Ovary (tissue), 9 donors: ENCODE measurements around the gene CSNK1G1. TPM values are rescaled to one million over a fixed set of nuclear protein-coding genes. Genes with fewer than 3 reads are reported as not detected.

Experiments used
- DNase-seq, 5 donors: peaks; one replicate each; pipeline ENCODE4 v3.0.0-alpha.2; 2019 to 2020
- H3K27ac ChIP-seq, 2 donors: fragments of 200-600 bp; one replicate each; pipeline versions ENCODE4 v1.5.1 to v1.8.0; 2019 to 2022
- H3K27me3 ChIP-seq: fragments of 200-600 bp; one replicate; pipeline ENCODE4 v1.8.0; 2022
- H3K36me3 ChIP-seq: fragments of 200-600 bp; sonication (generic); one replicate; pipeline ENCODE4 v1.5.1; 2019
- H3K4me1 ChIP-seq: one replicate; pipeline ENCODE4 v1.8.1; 2013; ENCODE audit warnings: mild to moderate bottlenecking, moderate library complexity; ENCODE audit not compliant: insufficient read depth
- H3K4me3 ChIP-seq: fragments of 200-600 bp; sonication (generic); one replicate; pipeline ENCODE4 v1.5.1; 2017
- H3K9me3 ChIP-seq, 2 donors: fragments of 200-600 bp in 1 of 2; sonication (generic) in 1 of 2; one replicate each; pipeline versions ENCODE4 v1.5.1 to v1.8.1; 2013 to 2019; ENCODE audit warnings: mild to moderate bottlenecking in 1 of 2, moderate library complexity in 1 of 2
- CTCF ChIP-seq, 3 donors: fragments of 450-650 bp in 2 of 3; fragments of 200-600 bp in 1 of 3; IDR thresholded peaks; one replicate each; pipeline versions ENCODE4 v1.5.1 to v1.8.0; 2016 to 2022; ENCODE audit warnings: antibody characterized with exemption in 3 of 3, mild to moderate bottlenecking in 1 of 3
- EP300 ChIP-seq: sonication (generic); formaldehyde crosslinking; IDR thresholded peaks from one replicate; pipeline ENCODE4 v1.6.1; 2017; ENCODE audit warnings: antibody characterized with exemption
- POLR2A ChIP-seq: fragments of 450-650 bp; IDR thresholded peaks from one replicate; pipeline ENCODE4 v1.6.1; 2017; ENCODE audit warnings: antibody characterized with exemption, mild to moderate bottlenecking, moderate library complexity
- WGBS, 3 donors: extraction: QIAGEN DNeasy Blood & Tissue Kit in 1 of 3; methylation state at CpG; one replicate each; pipeline versions ENCODE4 v1.1.5 to v1.1.7; 2013 to 2017; 5-methylcytosine and 5-hydroxymethylcytosine counted together
- intact Hi-C, 4 donors: fragments of 100-400 bp; cut with DNase I; formaldehyde crosslinking; loops; one replicate each; pipeline versions ENCODE4 v1.11.0 to v1.15.1; 2022 to 2023
- polyA plus RNA-seq, 2 donors: library from polyadenylated mRNA; stranded (reverse); fragments of 200-250 nt in 1 of 2; fragments of 350-450 nt in 1 of 2; fragmentation: Illumina TruSeq in 1 of 2; extraction: RNeasy Lipid Tissue Mini Kit (QIAGEN cat#74804) in 1 of 2; gene quantifications; one replicate each; pipeline ENCODE4 v1.2.3, GENCODE V29; 2013 to 2014
- total RNA-seq, 7 donors: library from RNA; depleted of rRNA in 2 of 7; stranded (reverse); fragments of >200 nt in 2 of 7; fragmentation: NEBNext Ultra II Directional in 3 of 7; extraction: Animal tissue kit (Norgen Biotek cat#: 25700) in 3 of 7; gene quantifications; one replicate each; pipeline versions ENCODE4 v1.1.0 to v1.2.4, GENCODE V29; 2016 to 2023
- donor health status: DM: no; HTN: no; CAD: no; lungs with moderate emphysema.
- donor health status: DM: no; HTN: no; CAD: no.
- donor health status: Bipolar disorder and iron deficiency.
- donor health status: DM: yes; HTN: yes; CAD: no.
- donor health status: DM: no; HTN: no; CAD: no.
- donor health status: DM: yes; HTN: yes; CAD: no.

CSNK1G1 gene
- total and polyA plus RNA-seq, 9 donors, result 2.9 to 23.9 (median 14.2) TPM

- DNase-seq, result no peak
- 94 to 96% (median 94%) methylated on average over 4 of the region's 4 CpGs for WGBS, 3 donors
- Histone ChIP-seq H3K36me3 (no peaks in the 10 kb centered on the region), H3K9me3 (no peaks in the 10 kb centered on the region), H3K4me3 (no peak overlapping the region), H3K27ac (no peak overlapping the region), H3K27me3 (no peaks in the 10 kb centered on the region), H3K4me1 (no peaks in the 10 kb centered on the region)
- intact Hi-C loops, result loop anchor here in 1 of 4 donors (10.0 kb wide), 1 partner anchor 1341 kb away; no protein-coding TSS in a partner anchor
- TF ChIP-seq CTCF (IDR thresholded peaks at IDR 0.05), result no peak
- TF ChIP-seq EP300, result no peak
- TF ChIP-seq POLR2A, result no peak
Measured at GRCh38 chr15:64235552-64235951, 120.4 kb downstream of the CSNK1G1 start.

GRCh38 chr15:64233299-64233698 lies 122.7 kb downstream of the CSNK1G1 start:
- whole genome bisulfite sequencing, 3 donors, result 91 to 94% (median 93%) methylated on average over 4 of the region's 4 CpGs
- Histone ChIP-seq H3K4me1 (no peaks in the 10 kb centered on the region), H3K36me3 (no peaks in the 10 kb centered on the region), H3K27me3 (no peaks in the 10 kb centered on the region), H3K4me3 (no peak overlapping the region), H3K9me3 (no peaks in the 10 kb centered on the region), H3K27ac (no peak overlapping the region)
- intact Hi-C loops, result loop anchor here in 1 of 4 donors (10.0 kb wide), 1 partner anchor 1338 kb away; no protein-coding TSS in a partner anchor
- TF ChIP-seq POLR2A (no peak), CTCF (IDR thresholded peaks at IDR 0.05) (no peak), EP300 (no peak)
- no peak for DNase-seq

- WGBS, 3 donors, result 45 to 57% (median 50%) methylated on average over 1 of the region's 1 CpG
- no peak for TF ChIP-seq CTCF (IDR thresholded peaks at IDR 0.05)
- no peak for TF ChIP-seq POLR2A
- no peak for TF ChIP-seq EP300
- no peak overlapping the region for H3K4me3 ChIP-seq
- H3K36me3 ChIP-seq, result no peaks in the 10 kb centered on the region
- intact Hi-C loops, result loop anchor here in 1 of 4 donors (10.0 kb wide), 1 partner anchor 1338 kb away; no protein-coding TSS in a partner anchor
- H3K27ac ChIP-seq, result no peak overlapping the region
- no peaks in the 10 kb centered on the region for H3K9me3 ChIP-seq
- DNase-seq, result no peak
- no peaks in the 10 kb centered on the region for H3K4me1 ChIP-seq
- H3K27me3 ChIP-seq, result no peaks in the 10 kb centered on the region
Measured at GRCh38 chr15:64232400-64232799, 123.6 kb downstream of the CSNK1G1 start.

GRCh38 chr15:64229129-64229724 lies 126.7 kb downstream of the CSNK1G1 start:
- intact Hi-C loops, result no loop called here
- Histone ChIP-seq H3K9me3 (no peaks in the 10 kb centered on the region), H3K27ac (no peak overlapping the region), H3K27me3 (no peaks in the 10 kb centered on the region), H3K4me1 (peaks cover 1% of the 10 kb centered on the region), H3K4me3 (no peak overlapping the region), H3K36me3 (no peaks in the 10 kb centered on the region)
- TF ChIP-seq EP300 (no peak), CTCF (IDR thresholded peaks at IDR 0.05) (no peak), POLR2A (no peak)
- no peak for DNase-seq
- 87 to 91% (median 90%) methylated on average over 2 of the region's 2 CpGs for WGBS, 3 donors
